ENCODE results near the gene CRACR2A. TPM values are rescaled to one million over a fixed set of nuclear protein-coding genes. Genes with fewer than 3 reads are reported as not detected.

The CRACR2A gene
- total RNA-seq, 2 donors from 2014 or later, result 1.1 to 4.7 TPM

- DNase-seq, result no peak
- TF ChIP-seq CTCF (conservative IDR thresholded peaks at IDR 0.05), result no peak
- no peaks in the 10 kb centered on the region for H3K9me3 Mint-ChIP-seq
- H3K4me3 Mint-ChIP-seq, result no peak overlapping the region
- peaks cover 17% of the 10 kb centered on the region for H3K27me3 Mint-ChIP-seq (ENCODE audit: insufficient read depth)
- no peak overlapping the region for H3K4me3 ChIP-seq (ENCODE audit: low read length)
- no peaks in the 10 kb centered on the region for H3K36me3 ChIP-seq (ENCODE audit: control insufficient read depth, insufficient read depth, low read length)
- no peak overlapping the region for H3K27ac Mint-ChIP-seq
- no peaks in the 10 kb centered on the region for H3K36me3 Mint-ChIP-seq (ENCODE audit: low read depth)
- no peaks in the 10 kb centered on the region for H3K9me3 ChIP-seq (ENCODE audit: control insufficient read depth, low read length)
- no peaks in the 10 kb centered on the region for H3K27me3 ChIP-seq (ENCODE audit: control insufficient read depth, insufficient read depth, low read length, poor library complexity, severe bottlenecking)
- no peak overlapping the region for H3K27ac ChIP-seq (ENCODE audit: low read depth, low read length)
- 89 to 92% methylated on average over 3 to 6 of the region's 6 CpGs for WGBS, 2 experiments (ENCODE audit: insufficient coverage in 1 of 2, insufficient read length in 1 of 2)
- H3K9ac ChIP-seq (ENCODE audit: extremely low read depth, low read length, poor library complexity, severe bottlenecking), result no peak overlapping the region
- H3K4me1 ChIP-seq (ENCODE audit: control insufficient read depth, insufficient read depth, low read length), result peaks cover 18% of the 10 kb centered on the region
- peaks cover 27% of the 10 kb centered on the region for H3K4me1 Mint-ChIP-seq
Observed at GRCh38 chr12:3595721-3596120, 157.2 kb downstream of the CRACR2A start.

- H3K4me1 ChIP-seq (ENCODE audit: control insufficient read depth, insufficient read depth, low read length), result peaks cover 14% of the 10 kb centered on the region
- no peak overlapping the region for H3K9ac ChIP-seq (ENCODE audit: extremely low read depth, low read length, poor library complexity, severe bottlenecking)
- H3K27ac Mint-ChIP-seq, result no peak overlapping the region
- no peak overlapping the region for H3K4me3 Mint-ChIP-seq
- no peak overlapping the region for H3K27ac ChIP-seq (ENCODE audit: low read depth, low read length)
- H3K27me3 ChIP-seq (ENCODE audit: control insufficient read depth, insufficient read depth, low read length, poor library complexity, severe bottlenecking), result no peaks in the 10 kb centered on the region
- H3K9me3 Mint-ChIP-seq, result no peaks in the 10 kb centered on the region
- peaks cover 19% of the 10 kb centered on the region for H3K27me3 Mint-ChIP-seq (ENCODE audit: insufficient read depth)
- H3K4me1 Mint-ChIP-seq, result peaks cover 25% of the 10 kb centered on the region
- H3K36me3 Mint-ChIP-seq (ENCODE audit: low read depth), result no peaks in the 10 kb centered on the region
- no peak for DNase-seq
- 98 to 100% methylated on average over 1 to 2 of the region's 2 CpGs for WGBS, 2 experiments (ENCODE audit: insufficient coverage in 1 of 2, insufficient read length in 1 of 2)
- H3K9me3 ChIP-seq (ENCODE audit: control insufficient read depth, low read length), result no peaks in the 10 kb centered on the region
- no peaks in the 10 kb centered on the region for H3K36me3 ChIP-seq (ENCODE audit: control insufficient read depth, insufficient read depth, low read length)
- no peak for TF ChIP-seq CTCF (conservative IDR thresholded peaks at IDR 0.05)
- no peak overlapping the region for H3K4me3 ChIP-seq (ENCODE audit: low read length)
Observed at GRCh38 chr12:3594966-3595365, 157.9 kb downstream of the CRACR2A start.

GRCh38 chr12:3593906-3594483, 158.9 kb downstream of the CRACR2A start:
- peaks cover 8% of the 10 kb centered on the region for H3K4me1 ChIP-seq (ENCODE audit: control insufficient read depth, insufficient read depth, low read length)
- WGBS, 2 experiments (ENCODE audit: insufficient coverage in 1 of 2, insufficient read length in 1 of 2), result 91 to 97% methylated on average over 5 to 9 of the region's 9 CpGs

More at GRCh38 chr12:3593906-3594483, 158.9 kb downstream of the CRACR2A start:
- no peak overlapping the region for H3K9ac ChIP-seq (ENCODE audit: extremely low read depth, low read length, poor library complexity, severe bottlenecking)
- Mint-ChIP-seq H3K9me3 (no peaks in the 10 kb centered on the region), H3K4me1 (peaks cover 17% of the 10 kb centered on the region), H3K4me3 (no peak overlapping the region), H3K27me3 (ENCODE audit: insufficient read depth) (peaks cover 23% of the 10 kb centered on the region), H3K36me3 (ENCODE audit: low read depth) (no peaks in the 10 kb centered on the region), H3K27ac (no peak overlapping the region)
- DNase-seq, result no peak
- H3K9me3 ChIP-seq (ENCODE audit: control insufficient read depth, low read length), result no peaks in the 10 kb centered on the region
- H3K4me3 ChIP-seq (ENCODE audit: low read length), result no peak overlapping the region
- H3K36me3 ChIP-seq (ENCODE audit: control insufficient read depth, insufficient read depth, low read length), result no peaks in the 10 kb centered on the region
- no peaks in the 10 kb centered on the region for H3K27me3 ChIP-seq (ENCODE audit: control insufficient read depth, insufficient read depth, low read length, poor library complexity, severe bottlenecking)
- no peak for TF ChIP-seq CTCF (conservative IDR thresholded peaks at IDR 0.05)
- no peak overlapping the region for H3K27ac ChIP-seq (ENCODE audit: low read depth, low read length)

Data from endodermal cell (in vitro differentiated cells).